HepG2 (cell line): Measurements from ENCODE around the gene NME2. TPM values are rescaled to one million over a fixed set of nuclear protein-coding genes. Genes with fewer than 3 reads are reported as not detected.

Experiments used
- ATAC-seq: fragments of 200-7000 bp; cut with Tn5 transposase; 3 replicates; pipeline ENCODE4 v1.9.1; 2020; ENCODE audit warnings: mild to moderate bottlenecking, moderate library complexity
- BruUV-seq: library from RNA; stranded (reverse); fragments of 400-500 nt; replicated peaks from 2 replicates; lab custom pipeline; 2021; lab: Mats Ljungman, UMichigan
- CTCF ChIA-PET: fragments of 300-600 bp; formaldehyde crosslinking; extraction: SDS; loops from one replicate; lab custom pipeline; 2021; ENCODE audit warnings: low total read pairs, inconsistent platforms, low intra/inter-chr PET ratio; lab: Yijun Ruan, JAX
- POLR2A ChIA-PET: fragments of 350-600 bp; sonication (Branson Sonifier 250); formaldehyde crosslinking; loops from one replicate; lab custom pipeline; 2020; ENCODE audit warnings: antibody characterized with exemption, inconsistent platforms; lab: Yijun Ruan, JAX
- DNase-seq: peaks from one replicate; pipeline ENCODE4 v3.0.0-alpha.2; 2015; ENCODE audit warnings: low spot score
- FAIRE-seq: peaks from 3 replicates; lab custom pipeline; 2011; peaks lifted over from hg19 to GRCh38; lab: Jason Lieb, UNC
- H2AFZ ChIP-seq: one replicate; pipeline ENCODE4 v1.6.1; 2011; ENCODE audit warnings: low read length, inconsistent platforms
- H3K27ac ChIP-seq: fragments of 300-600 bp; 3 replicates; pipeline ENCODE4 v1.8.0; 2011; ENCODE audit warnings: mixed run types, mild to moderate bottlenecking, mixed read lengths, low read length, inconsistent platforms; ENCODE audit not compliant: insufficient read depth; ENCODE audit errors: extremely low read length
- H3K27me3 ChIP-seq, 2 experiments: fragments of 200-600 bp in 1 of 2; 2 replicates in 1 of 2; 3 replicates in 1 of 2; pipeline versions ENCODE4 v1.6.0 to v1.8.0; 2011; ENCODE audit warnings: low read length in 2 of 2, mild to moderate bottlenecking in 2 of 2, moderate library complexity in 2 of 2, inconsistent platforms in 1 of 2; ENCODE audit not compliant: insufficient read depth in 2 of 2, control insufficient read depth in 1 of 2
- H3K36me3 ChIP-seq, 2 experiments: fragments of 200-600 bp in 1 of 2; replicated peaks in 1 of 2; 2 replicates in 1 of 2; 3 replicates in 1 of 2; pipeline versions ENCODE4 v1.5.1 to v1.8.0; 2011; ENCODE audit warnings: low read length in 2 of 2, inconsistent platforms in 1 of 2; ENCODE audit not compliant: insufficient read depth in 2 of 2, control insufficient read depth in 1 of 2
- H3K4me1 ChIP-seq: 2 replicates; pipeline ENCODE4 v1.5.1; 2012; ENCODE audit warnings: low read length, inconsistent platforms; ENCODE audit not compliant: insufficient read depth
- H3K4me2 ChIP-seq: 2 replicates; pipeline ENCODE4 v1.6.0; 2011; ENCODE audit warnings: low read depth, low read length, inconsistent platforms
- H3K4me3 ChIP-seq, 3 experiments: fragments of 200-600 bp in 1 of 3; sonication (generic), shearing (Covaris generic) in 1 of 3; replicated peaks in 1 of 3; 2 replicates each; pipeline ENCODE4 v1.5.1; 2011 to 2016; ENCODE audit warnings: low read length in 3 of 3, inconsistent platforms in 2 of 3, low read depth in 2 of 3, mild to moderate bottlenecking in 2 of 3, control low read depth in 1 of 3, mixed read lengths in 1 of 3; ENCODE audit not compliant: insufficient read depth in 1 of 3
- H3K79me2 ChIP-seq: one replicate; pipeline ENCODE4 v1.6.1; 2011; ENCODE audit warnings: low read length, inconsistent platforms; ENCODE audit not compliant: insufficient read depth
- H3K9ac ChIP-seq: 2 replicates; pipeline ENCODE4 v1.6.0; 2011; ENCODE audit warnings: mild to moderate bottlenecking, low read depth, low read length, inconsistent platforms; ENCODE audit not compliant: insufficient read depth
- H3K9me3 ChIP-seq: 2 replicates; pipeline ENCODE4 v1.5.1; 2012; ENCODE audit warnings: mild to moderate bottlenecking, low read length
- H4K20me1 ChIP-seq: 2 replicates; pipeline ENCODE4 v1.6.0; 2011; ENCODE audit warnings: inconsistent platforms, mild to moderate bottlenecking, low read length, moderate library complexity; ENCODE audit not compliant: insufficient read depth
- ATF7-NPFF ChIP-seq: sonication (generic); formaldehyde crosslinking; IDR thresholded peaks from 2 replicates; pipeline ENCODE4 v1.8.1; 2023; ENCODE audit warnings: mild to moderate bottlenecking, low read depth, missing genetic modification reagents, moderate library complexity
- FOXP1 ChIP-seq, 2 experiments: fragments of 450-650 bp in 1 of 2; IDR thresholded peaks; 2 replicates each; pipeline ENCODE4 v1.6.1; 2017 to 2018; ENCODE audit warnings: antibody characterized with exemption in 1 of 2
- MATR3 ChIP-seq: sonication (generic); formaldehyde crosslinking; IDR thresholded peaks from 2 replicates; pipeline ENCODE4 v1.4.0; 2020; ENCODE audit warnings: missing genetic modification reagents
- MAX ChIP-seq: IDR thresholded peaks from 2 replicates; pipeline ENCODE4 v1.6.1; 2012; ENCODE audit warnings: inconsistent platforms
- ZBTB20 ChIP-seq: sonication (generic); formaldehyde crosslinking; IDR thresholded peaks from 2 replicates; pipeline ENCODE4 v1.8.1; 2023; ENCODE audit warnings: missing genetic modification reagents, low read depth, mild to moderate bottlenecking, borderline replicate concordance
- ZBTB21 ChIP-seq: sonication (generic); formaldehyde crosslinking; IDR thresholded peaks from 2 replicates; pipeline ENCODE4 v1.4.0; 2020; ENCODE audit warnings: missing genetic modification reagents
- ZBTB34 ChIP-seq: sonication (generic); formaldehyde crosslinking; IDR thresholded peaks from 2 replicates; pipeline ENCODE4 v1.8.0; 2022; ENCODE audit warnings: mild to moderate bottlenecking, missing genetic modification reagents
- ZNF580 ChIP-seq: IDR thresholded peaks from 2 replicates; pipeline ENCODE4 v1.6.1; 2016; ENCODE audit warnings: low read depth, borderline replicate concordance
- ZNF841 ChIP-seq: sonication (generic); formaldehyde crosslinking; IDR thresholded peaks from 2 replicates; pipeline ENCODE4 v1.8.1; 2023; ENCODE audit warnings: missing genetic modification reagents, borderline replicate concordance
- WGBS: methylation state at CpG from one replicate; pipeline ENCODE4 v1.1.6; 2017; ENCODE audit warnings: low lambda C conversion rate; 5-methylcytosine and 5-hydroxymethylcytosine counted together
- in situ Hi-C: cut with HindIII; loops from 2 replicates; pipeline ENCODE4 v1.10.0; 2017; ENCODE audit warnings: low pct_unique_long_range_greater_than_20kb; ENCODE audit not compliant: extremely low pct_ligation_motif_present
- intact Hi-C: fragments of 100-400 bp; cut with micrococcal nuclease; formaldehyde crosslinking; loops from one replicate; pipeline ENCODE4 v1.10.0; 2022; ENCODE audit not compliant: unreplicated experiment
- polyA plus RNA-seq, 8 experiments: library from polyadenylated mRNA; depleted of rRNA in 3 of 8; stranded (reverse) in 7 of 8; unstranded in 1 of 8; fragments of >200 nt; fragmentation: Illumina TruSeq in 4 of 8; extraction: Trizol in 4 of 8; gene quantifications; 2 replicates each; pipeline versions ENCODE4 v1.2.1 to v1.2.3, GENCODE V29; 2011 to 2016; ENCODE audit warnings: low read depth in 4 of 8, missing spikeins in 1 of 8, mixed read lengths in 1 of 8; ENCODE audit not compliant: insufficient read depth in 1 of 8
- total RNA-seq, 5 experiments: library from RNA; depleted of rRNA; stranded (reverse); fragments of >200 nt; fragmentation: Illumina TruSeq; extraction: Trizol; gene quantifications; 2 replicates each; pipeline ENCODE4 v1.2.3, GENCODE V29; 2016; ENCODE audit warnings: low read depth in 1 of 5

The NME2 gene
- total and polyA plus RNA-seq, 2 of the 13 experiments (the other 11 are each of a cell fraction or from before 2014, with no cell fraction given): 790 to 1,213 TPM

- Histone ChIP-seq H3K36me3 (peaks cover 24 to 63% of the 10 kb centered on the region in 2 experiments), H4K20me1 (no peaks in the 10 kb centered on the region), H2AFZ (no peak overlapping the region), H3K4me1 (peaks cover 13% of the 10 kb centered on the region), H3K27me3 (no peaks in the 10 kb centered on the region), H3K9ac (no peak overlapping the region), H3K4me3 (no peak overlapping the region), H3K4me2 (no peak overlapping the region), H3K27ac (no peak overlapping the region), H3K9me3 (no peaks in the 10 kb centered on the region), H3K79me2 (peaks cover 22% of the 10 kb centered on the region)
- DNase-seq (no peak), ATAC-seq (no peak), FAIRE-seq (no peak)
- intact Hi-C loops: no loop called here
- in situ Hi-C loops: no loop called here
- no TSS peak for BruUV-seq
- 90% methylated on average over 3 of the region's 3 CpGs for WGBS
- TF ChIP-seq MATR3 (CRISPR knock-in tag) (no peak), ZNF580 (CRISPR knock-in tag) (no peak), ATF7-NPFF (no peak), FOXP1 (IDR thresholded peaks at IDR 0.05) (no peak), FOXP1 (CRISPR knock-in tag; IDR thresholded peaks at IDR 0.05) (no peak), ZNF841 (CRISPR knock-in tag) (no peak), MAX (no peak), ZBTB20 (CRISPR knock-in tag) (no peak), ZBTB34 (CRISPR knock-in tag) (no peak), ZBTB21 (no peak)
- ChIA-PET CTCF (no interaction called here), POLR2A (interaction anchor here (5.3 kb wide), 1 partner anchor 7 kb away, joined by 43 read pairs; the partner anchor contains the start of gene NME1)
Measured at GRCh38 chr17:51161541-51161940, 4.7 kb upstream of the NME2 start.
